ENCODE data around the gene HSPH1.

The HSPH1 gene

DNA sequence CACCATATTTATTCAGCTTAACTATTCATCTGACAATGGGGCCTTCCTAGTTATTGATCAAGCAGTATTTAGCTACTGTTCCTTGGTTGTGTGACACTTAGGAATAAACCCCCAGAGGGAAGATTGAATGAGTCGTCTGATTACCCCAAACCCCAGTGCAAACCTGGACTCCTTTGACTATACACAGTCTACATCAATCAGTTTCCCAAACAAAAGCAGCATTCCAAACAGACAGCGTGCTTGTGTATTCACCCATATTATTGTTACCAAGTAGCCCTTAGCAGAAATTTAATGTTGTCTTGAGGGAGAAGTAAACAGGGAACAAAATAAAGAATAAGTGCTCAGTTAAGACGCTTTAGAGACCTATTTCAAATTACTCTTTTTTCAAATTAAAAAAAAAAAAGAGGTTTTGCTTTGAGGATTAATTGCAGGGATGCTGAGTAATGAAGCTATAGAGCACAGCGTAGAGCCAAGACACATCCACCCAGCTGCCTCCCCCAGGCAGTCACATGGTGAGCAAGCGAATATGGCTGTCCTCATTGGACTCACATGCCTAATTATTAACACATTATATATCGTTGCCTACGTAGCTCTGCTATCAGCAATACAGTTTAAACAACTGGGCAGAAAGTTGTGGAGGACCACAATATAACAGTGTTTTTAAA, 23.4 kb upstream of the HSPH1 start:
- no peak for TF ChIP-seq EZH2phosphoT487 (IDR thresholded peaks at IDR 0.05; ENCODE audit: low read length)
- Histone ChIP-seq H2AFZ (ENCODE audit: low read length) (no peak overlapping the region), H3K36me3 (replicated peaks; ENCODE audit: insufficient read depth, low read length) (no peaks in the 10 kb centered on the region)

DNA sequence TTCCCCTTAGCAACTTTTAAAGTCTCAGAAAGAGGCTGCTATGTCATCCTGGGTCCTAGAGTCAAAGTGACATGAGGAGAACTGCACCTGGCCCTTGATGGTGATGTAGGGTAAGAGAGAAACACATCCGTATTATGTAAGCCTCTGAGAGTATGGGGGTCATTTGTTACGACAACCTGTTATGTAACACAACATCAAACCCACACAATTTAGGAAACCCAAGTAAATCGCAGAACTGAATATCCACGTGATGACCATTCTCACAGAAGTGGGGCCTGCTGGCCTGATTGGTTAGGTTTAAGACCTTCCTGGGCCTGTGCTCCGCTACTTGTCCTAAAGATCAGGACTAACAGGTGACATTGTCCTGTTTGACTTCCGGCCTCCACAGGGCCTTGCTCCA, 22.7 kb upstream of the HSPH1 start:
- H3K4me2 ChIP-seq (ENCODE audit: low read depth, low read length): no peak overlapping the region
- no peaks in the 10 kb centered on the region for H4K20me1 ChIP-seq (ENCODE audit: insufficient read depth, low read length)
- no peaks in the 10 kb centered on the region for H3K27me3 ChIP-seq (replicated peaks; ENCODE audit: insufficient read depth, low read length)
- no peaks in the 10 kb centered on the region for H3K4me1 ChIP-seq (ENCODE audit: low read length)
- no peak overlapping the region for H3K9ac ChIP-seq (ENCODE audit: low read length)
- no peaks in the 10 kb centered on the region for H3K9me3 ChIP-seq (replicated peaks; ENCODE audit: insufficient read depth, low read length)
- no peak overlapping the region for H3K4me3 ChIP-seq (ENCODE audit: low read length)
- no peak for DNase-seq
- TF ChIP-seq, protein P1, sequence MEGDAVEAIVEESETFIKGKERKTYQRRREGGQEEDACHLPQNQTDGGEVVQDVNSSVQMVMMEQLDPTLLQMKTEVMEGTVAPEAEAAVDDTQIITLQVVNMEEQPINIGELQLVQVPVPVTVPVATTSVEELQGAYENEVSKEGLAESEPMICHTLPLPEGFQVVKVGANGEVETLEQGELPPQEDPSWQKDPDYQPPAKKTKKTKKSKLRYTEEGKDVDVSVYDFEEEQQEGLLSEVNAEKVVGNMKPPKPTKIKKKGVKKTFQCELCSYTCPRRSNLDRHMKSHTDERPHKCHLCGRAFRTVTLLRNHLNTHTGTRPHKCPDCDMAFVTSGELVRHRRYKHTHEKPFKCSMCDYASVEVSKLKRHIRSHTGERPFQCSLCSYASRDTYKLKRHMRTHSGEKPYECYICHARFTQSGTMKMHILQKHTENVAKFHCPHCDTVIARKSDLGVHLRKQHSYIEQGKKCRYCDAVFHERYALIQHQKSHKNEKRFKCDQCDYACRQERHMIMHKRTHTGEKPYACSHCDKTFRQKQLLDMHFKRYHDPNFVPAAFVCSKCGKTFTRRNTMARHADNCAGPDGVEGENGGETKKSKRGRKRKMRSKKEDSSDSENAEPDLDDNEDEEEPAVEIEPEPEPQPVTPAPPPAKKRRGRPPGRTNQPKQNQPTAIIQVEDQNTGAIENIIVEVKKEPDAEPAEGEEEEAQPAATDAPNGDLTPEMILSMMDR (IDR thresholded peaks at IDR 0.05; ENCODE audit: low read length): no peak
- TF ChIP-seq EZH2phosphoT487 (IDR thresholded peaks at IDR 0.05; ENCODE audit: low read length) (no peak), EZH2 (optimal IDR thresholded peaks at IDR 0.05; ENCODE audit: low read depth, low read length) (no peak)
- H3F3A ChIP-seq (ENCODE audit: insufficient read depth, low read length): no peaks in the 10 kb centered on the region
- no peaks in the 10 kb centered on the region for H3K79me2 ChIP-seq (ENCODE audit: low read length)
- no peak overlapping the region for H3K27ac ChIP-seq (ENCODE audit: low read length)
- H3K36me3 ChIP-seq (replicated peaks; ENCODE audit: insufficient read depth, low read length): no peaks in the 10 kb centered on the region
- no peaks in the 10 kb centered on the region for H3K9me2 ChIP-seq (replicated peaks; ENCODE audit: insufficient read depth, low read length)
- no peak overlapping the region for H2AFZ ChIP-seq (ENCODE audit: low read length)

More for the DNA sequence above, 23.4 kb upstream of the HSPH1 start:
- no peaks in the 10 kb centered on the region for H3K79me2 ChIP-seq (ENCODE audit: low read length)
- H3K27me3 ChIP-seq (replicated peaks; ENCODE audit: insufficient read depth, low read length): no peaks in the 10 kb centered on the region
- no peak overlapping the region for H3K4me2 ChIP-seq (ENCODE audit: low read depth, low read length)
- no peak overlapping the region for H3K4me3 ChIP-seq (ENCODE audit: low read length)
- H3K9me2 ChIP-seq (replicated peaks; ENCODE audit: insufficient read depth, low read length): no peaks in the 10 kb centered on the region
- H3K9ac ChIP-seq (ENCODE audit: low read length): no peak overlapping the region
- no peaks in the 10 kb centered on the region for H4K20me1 ChIP-seq (ENCODE audit: insufficient read depth, low read length)
- H3K4me1 ChIP-seq (ENCODE audit: low read length): no peaks in the 10 kb centered on the region
- H3F3A ChIP-seq (ENCODE audit: insufficient read depth, low read length): no peaks in the 10 kb centered on the region
- H3K27ac ChIP-seq (ENCODE audit: low read length): no peak overlapping the region
- DNase-seq: no peak
- H3K9me3 ChIP-seq (replicated peaks; ENCODE audit: insufficient read depth, low read length): no peaks in the 10 kb centered on the region

DNA sequence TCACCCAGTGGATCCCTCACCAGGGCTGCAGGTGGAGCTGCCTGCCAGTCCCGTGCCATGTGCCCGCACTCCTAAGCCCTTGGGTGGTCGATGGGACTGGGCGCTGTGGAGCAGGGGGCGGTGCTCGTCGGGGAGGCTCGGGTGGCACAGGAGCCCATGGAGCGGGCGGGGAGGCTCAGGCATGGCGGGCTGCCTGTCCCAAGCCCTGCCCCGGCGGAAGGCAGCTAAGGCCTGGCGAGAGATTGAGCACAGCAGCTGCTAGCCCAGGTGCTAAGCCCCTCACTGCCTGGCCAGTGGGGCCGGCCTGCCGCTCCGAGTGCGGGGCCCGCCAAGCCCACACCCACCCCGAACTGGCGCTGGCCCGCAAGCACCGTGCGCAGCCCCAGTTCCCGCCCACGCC, 21.3 kb upstream of the HSPH1 start:
- no peak overlapping the region for H3K27ac ChIP-seq (ENCODE audit: low read length)
- TF ChIP-seq EZH2phosphoT487 (IDR thresholded peaks at IDR 0.05; ENCODE audit: low read length): no peak
- no peaks in the 10 kb centered on the region for H3K4me1 ChIP-seq (ENCODE audit: low read length)
- no peak overlapping the region for H2AFZ ChIP-seq (ENCODE audit: low read length)
- H3K79me2 ChIP-seq (ENCODE audit: low read length): no peaks in the 10 kb centered on the region
- H3K9me2 ChIP-seq (replicated peaks; ENCODE audit: insufficient read depth, low read length): no peaks in the 10 kb centered on the region
- H3K36me3 ChIP-seq (replicated peaks; ENCODE audit: insufficient read depth, low read length): no peaks in the 10 kb centered on the region
- no peak overlapping the region for H3K4me3 ChIP-seq (ENCODE audit: low read length)
- no peaks in the 10 kb centered on the region for H4K20me1 ChIP-seq (ENCODE audit: insufficient read depth, low read length)
- no peak overlapping the region for H3K9ac ChIP-seq (ENCODE audit: low read length)
- no peak overlapping the region for H3K4me2 ChIP-seq (ENCODE audit: low read depth, low read length)
- no peaks in the 10 kb centered on the region for H3K9me3 ChIP-seq (replicated peaks; ENCODE audit: insufficient read depth, low read length)
- no peaks in the 10 kb centered on the region for H3F3A ChIP-seq (ENCODE audit: insufficient read depth, low read length)
- H3K27me3 ChIP-seq (replicated peaks; ENCODE audit: insufficient read depth, low read length): no peaks in the 10 kb centered on the region
- DNase-seq: no peak

DNA sequence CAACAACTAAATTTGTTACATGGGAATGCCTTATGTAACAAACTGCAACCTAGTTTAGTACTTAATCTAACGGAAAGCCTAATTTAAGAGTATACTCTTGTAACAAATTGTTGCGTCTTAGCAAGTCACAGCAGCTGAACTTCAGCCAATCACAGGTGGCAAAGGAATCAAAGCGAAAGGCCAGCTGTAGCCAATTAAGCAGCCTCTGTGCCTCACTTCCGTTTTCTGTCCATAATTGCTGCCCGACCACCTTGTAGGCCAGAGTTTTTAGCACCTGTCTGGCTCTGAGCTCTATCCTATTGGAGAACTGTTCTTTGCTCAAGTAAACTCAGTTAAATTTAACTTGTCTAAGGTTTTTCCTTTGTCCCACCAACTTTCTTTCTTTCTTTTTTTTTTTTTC, 18.1 kb upstream of the HSPH1 start:
- no peak overlapping the region for H3K9ac ChIP-seq (ENCODE audit: low read length)
- TF ChIP-seq, protein P1 (IDR thresholded peaks at IDR 0.05; ENCODE audit: low read length): no peak
- TF ChIP-seq EZH2 (optimal IDR thresholded peaks at IDR 0.05; ENCODE audit: low read depth, low read length): no peak
- TF ChIP-seq EZH2phosphoT487 (IDR thresholded peaks at IDR 0.05; ENCODE audit: low read length): no peak
- H3K79me2 ChIP-seq (ENCODE audit: low read length): no peaks in the 10 kb centered on the region
- H3K4me1 ChIP-seq (ENCODE audit: low read length): no peaks in the 10 kb centered on the region
- no peak overlapping the region for H3K4me2 ChIP-seq (ENCODE audit: low read depth, low read length)
- H3K9me3 ChIP-seq (replicated peaks; ENCODE audit: insufficient read depth, low read length): no peaks in the 10 kb centered on the region
- no peaks in the 10 kb centered on the region for H4K20me1 ChIP-seq (ENCODE audit: insufficient read depth, low read length)
- DNase-seq: no peak
- no peaks in the 10 kb centered on the region for H3K27me3 ChIP-seq (replicated peaks; ENCODE audit: insufficient read depth, low read length)
- H3K36me3 ChIP-seq (replicated peaks; ENCODE audit: insufficient read depth, low read length): no peaks in the 10 kb centered on the region
- H3K27ac ChIP-seq (ENCODE audit: low read length): no peak overlapping the region
- no peaks in the 10 kb centered on the region for H3F3A ChIP-seq (ENCODE audit: insufficient read depth, low read length)
- no peak overlapping the region for H2AFZ ChIP-seq (ENCODE audit: low read length)
- no peak overlapping the region for H3K4me3 ChIP-seq (ENCODE audit: low read length)
- no peaks in the 10 kb centered on the region for H3K9me2 ChIP-seq (replicated peaks; ENCODE audit: insufficient read depth, low read length)
